DND-41 (cell line): Measurements from ENCODE around the gene MARCHF6.

ENCODE experiments used
- CTCF ChIP-seq: IDR thresholded peaks from 2 replicates; pipeline ENCODE4 v1.5.1; 2012; ENCODE audit warnings: borderline replicate concordance, low read length, moderate library complexity, mild to moderate bottlenecking; ENCODE audit not compliant: poor library complexity, severe bottlenecking; ENCODE audit errors: extremely low read depth
- EZH2 ChIP-seq: IDR thresholded peaks from 3 replicates; pipeline ENCODE4 v1.6.1; 2012; ENCODE audit warnings: borderline replicate concordance, low read depth, mild to moderate bottlenecking, moderate library complexity, low read length, inconsistent platforms; ENCODE audit not compliant: severe bottlenecking

- TF ChIP-seq CTCF (no peak), EZH2 (no peak)
Measured at GRCh38 chr5:10339958-10340357, 13.5 kb upstream of the MARCHF6 start.
